ENCODE data around the gene MPRIP. TPM values are rescaled to one million over a fixed set of nuclear protein-coding genes. Genes with fewer than 3 reads are reported as not detected.

Gene MPRIP
- total RNA-seq, 2 experiments from 2014 or later, result 145 to 157 TPM

DNA sequence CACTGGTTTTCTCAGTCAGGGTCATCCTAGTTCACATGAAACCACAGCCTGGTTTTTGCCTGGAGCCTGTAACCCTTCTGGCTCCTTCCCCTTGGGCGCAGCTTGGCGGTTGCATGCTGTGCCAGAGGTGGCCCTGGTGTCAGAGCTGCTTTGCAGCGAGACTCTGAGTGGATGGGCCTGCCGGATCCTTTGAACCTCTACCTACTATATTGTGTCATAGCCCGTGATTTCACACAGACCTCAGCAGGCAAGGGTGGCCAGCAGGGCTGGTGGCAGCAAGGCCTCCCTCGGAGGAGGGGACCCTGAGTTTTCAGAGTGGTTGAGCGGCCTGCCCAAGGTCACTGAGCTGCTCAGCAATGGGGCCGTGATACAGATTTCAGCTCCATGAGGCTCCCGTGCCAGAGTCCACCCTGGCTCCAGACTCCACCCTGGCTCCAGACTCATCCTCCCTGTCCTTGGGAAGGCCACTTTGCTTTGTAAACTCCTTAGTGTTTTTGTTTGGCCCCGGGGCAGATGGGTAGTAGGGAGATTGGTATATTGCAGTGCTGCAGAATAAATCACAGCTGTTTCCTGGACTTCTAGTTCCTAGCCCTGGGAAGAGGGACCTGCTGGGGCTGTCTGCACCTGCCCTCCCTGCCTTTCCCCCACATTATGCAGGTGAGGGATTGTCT lies 9.7 kb downstream of the MPRIP start:
- intact Hi-C loops (cut with micrococcal nuclease), result no loop called here
- ChIA-PET POLR2A (interaction anchor here (0.9 kb wide), 1 partner anchor 9 kb away, joined by 3 read pairs; the partner anchor contains the start of gene MPRIP), CTCF (interaction anchor here (1.6 kb wide), 1 partner anchor 12 kb away, joined by 3 read pairs; no protein-coding TSS in a partner anchor)
- H3K27ac Mint-ChIP-seq, result no peak overlapping the region
- H3K27me3 Mint-ChIP-seq, result no peaks in the 10 kb centered on the region
- no peaks in the 10 kb centered on the region for H3K9me3 Mint-ChIP-seq
- no peaks in the 10 kb centered on the region for H3K36me3 Mint-ChIP-seq
- DNase-seq, result peak; percentile 8
- H3K4me1 Mint-ChIP-seq (ENCODE audit: low read depth), result peaks cover 57% of the 10 kb centered on the region
- no peak overlapping the region for H3K4me3 Mint-ChIP-seq

GRCh38 chr17:17052462-17053221 lies 10.4 kb downstream of the MPRIP start:
- no peak overlapping the region for H3K27ac Mint-ChIP-seq
- no peak for DNase-seq
- no peaks in the 10 kb centered on the region for H3K9me3 Mint-ChIP-seq
- no peaks in the 10 kb centered on the region for H3K27me3 Mint-ChIP-seq
- no peaks in the 10 kb centered on the region for H3K36me3 Mint-ChIP-seq
- H3K4me3 Mint-ChIP-seq, result no peak overlapping the region
- ChIA-PET CTCF (interaction anchor here (1.0 to 1.6 kb wide), 2 partner anchors 11 to 61 kb away, joined by 3 to 4 read pairs; no protein-coding TSS in a partner anchor), POLR2A (interaction anchor here (0.9 kb wide), 1 partner anchor 10 kb away, joined by 3 read pairs; the partner anchor contains the start of gene MPRIP)
- intact Hi-C loops (cut with micrococcal nuclease), result no loop called here
- peaks cover 52% of the 10 kb centered on the region for H3K4me1 Mint-ChIP-seq (ENCODE audit: low read depth)

DNA sequence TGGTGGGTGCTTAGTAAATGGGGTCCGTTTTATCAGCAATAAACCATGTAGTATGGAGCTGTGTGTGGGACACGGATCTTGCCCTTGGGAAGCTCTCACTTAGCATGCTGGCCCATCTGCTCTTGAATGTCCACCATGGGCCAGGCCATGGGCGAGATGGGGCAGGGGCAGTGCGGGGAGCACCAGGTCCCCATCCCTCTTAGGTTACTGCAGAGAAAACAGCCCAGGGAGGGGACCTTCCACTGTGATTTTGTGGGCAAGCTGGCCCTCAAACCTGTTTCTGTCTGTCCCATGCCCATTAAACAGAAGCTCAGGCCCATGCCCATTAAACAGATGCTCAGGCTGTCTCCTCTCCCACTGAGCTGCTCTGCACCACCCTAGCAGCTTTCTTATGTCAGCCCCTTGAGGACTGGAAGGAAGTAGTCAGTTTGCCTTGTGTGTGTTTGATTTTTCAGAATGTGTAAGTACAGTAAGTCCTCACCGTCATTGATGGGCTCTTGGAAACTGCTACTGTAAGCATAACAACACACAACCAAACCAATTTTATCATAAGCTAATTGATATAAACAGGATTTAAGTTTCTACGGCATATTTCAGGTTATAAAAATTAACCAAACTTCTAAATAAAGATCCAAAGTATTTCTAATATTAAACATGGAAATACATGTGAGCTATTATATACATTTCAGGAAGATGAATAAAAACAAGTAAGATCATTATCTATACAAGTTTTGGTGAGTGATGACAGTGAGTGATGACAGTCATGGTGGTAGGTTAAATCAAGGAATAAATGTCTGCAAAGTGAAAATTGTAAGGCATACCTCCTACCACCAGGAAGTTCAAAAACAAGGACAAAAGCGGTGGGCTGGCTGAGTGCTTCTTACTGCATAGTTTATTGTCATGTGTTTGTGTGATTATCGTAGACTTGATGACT lies 11.5 kb downstream of the MPRIP start:
- CTCF ChIA-PET, result interaction anchor here (0.5 to 1.0 kb wide), 3 partner anchors 21 to 62 kb away, joined by 3 to 5 read pairs (median 4); no protein-coding TSS in a partner anchor
- no peaks in the 10 kb centered on the region for H3K9me3 Mint-ChIP-seq
- intact Hi-C loops (cut with micrococcal nuclease), result no loop called here
- no peak overlapping the region for H3K4me3 Mint-ChIP-seq
- H3K36me3 Mint-ChIP-seq, result no peaks in the 10 kb centered on the region
- no peaks in the 10 kb centered on the region for H3K27me3 Mint-ChIP-seq
- no peak overlapping the region for H3K27ac Mint-ChIP-seq
- no peak for DNase-seq
- peaks cover 41% of the 10 kb centered on the region for H3K4me1 Mint-ChIP-seq (ENCODE audit: low read depth)
- POLR2A ChIA-PET, result no interaction called here

- ChIA-PET POLR2A (no interaction called here), CTCF (no interaction called here)
- intact Hi-C loops (cut with micrococcal nuclease), result no loop called here
- Mint-ChIP-seq H3K27me3 (no peaks in the 10 kb centered on the region), H3K4me1 (ENCODE audit: low read depth) (peaks cover 38% of the 10 kb centered on the region), H3K36me3 (no peaks in the 10 kb centered on the region), H3K4me3 (no peak overlapping the region), H3K9me3 (no peaks in the 10 kb centered on the region), H3K27ac (no peak overlapping the region)
- DNase-seq, result no peak
Observed at GRCh38 chr17:17054636-17055035, 12.4 kb downstream of the MPRIP start.

GRCh38 chr17:17055286-17056155 lies 13.3 kb downstream of the MPRIP start:
- CTCF ChIA-PET, result interaction anchor here (0.6 kb wide), 1 partner anchor 214 kb away, joined by 4 read pairs; no protein-coding TSS in a partner anchor
- H3K27ac Mint-ChIP-seq, result no peak overlapping the region

DNA sequence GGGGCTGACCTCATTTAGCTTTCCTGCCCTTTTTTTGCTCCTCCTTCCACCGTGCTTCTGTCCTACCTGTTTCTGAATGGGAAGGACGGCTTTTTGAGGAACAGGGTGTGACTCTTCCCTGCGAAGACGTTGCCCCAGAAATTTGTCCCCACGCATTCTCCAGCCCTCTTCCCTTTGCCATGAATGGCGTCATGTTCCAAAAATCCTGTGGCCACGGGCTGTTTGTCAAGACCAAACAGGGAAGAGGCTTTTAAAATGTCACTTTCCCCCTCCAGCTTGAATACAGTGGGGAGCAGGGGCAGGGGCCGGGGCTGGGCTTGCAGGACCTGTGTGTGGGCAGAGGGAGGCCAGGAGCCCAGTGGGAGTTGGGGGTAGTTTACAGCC lies 13.9 kb downstream of the MPRIP start:
- Mint-ChIP-seq H3K27ac (no peak overlapping the region), H3K27me3 (no peaks in the 10 kb centered on the region), H3K9me3 (no peaks in the 10 kb centered on the region), H3K36me3 (no peaks in the 10 kb centered on the region), H3K4me1 (ENCODE audit: low read depth) (peaks cover 31% of the 10 kb centered on the region), H3K4me3 (no peak overlapping the region)
- ChIA-PET CTCF (interaction anchor here (0.6 kb wide), 1 partner anchor 214 kb away, joined by 4 read pairs; no protein-coding TSS in a partner anchor), POLR2A (no interaction called here)
- intact Hi-C loops (cut with micrococcal nuclease), result no loop called here
- DNase-seq, result no peak

More at GRCh38 chr17:17055286-17056155, 13.3 kb downstream of the MPRIP start:
- Mint-ChIP-seq H3K36me3 (no peaks in the 10 kb centered on the region), H3K4me3 (no peak overlapping the region), H3K4me1 (ENCODE audit: low read depth) (peaks cover 37% of the 10 kb centered on the region), H3K27me3 (no peaks in the 10 kb centered on the region), H3K9me3 (no peaks in the 10 kb centered on the region)
- intact Hi-C loops (cut with micrococcal nuclease), result no loop called here
- DNase-seq, result no peak
- POLR2A ChIA-PET, result no interaction called here

DNA sequence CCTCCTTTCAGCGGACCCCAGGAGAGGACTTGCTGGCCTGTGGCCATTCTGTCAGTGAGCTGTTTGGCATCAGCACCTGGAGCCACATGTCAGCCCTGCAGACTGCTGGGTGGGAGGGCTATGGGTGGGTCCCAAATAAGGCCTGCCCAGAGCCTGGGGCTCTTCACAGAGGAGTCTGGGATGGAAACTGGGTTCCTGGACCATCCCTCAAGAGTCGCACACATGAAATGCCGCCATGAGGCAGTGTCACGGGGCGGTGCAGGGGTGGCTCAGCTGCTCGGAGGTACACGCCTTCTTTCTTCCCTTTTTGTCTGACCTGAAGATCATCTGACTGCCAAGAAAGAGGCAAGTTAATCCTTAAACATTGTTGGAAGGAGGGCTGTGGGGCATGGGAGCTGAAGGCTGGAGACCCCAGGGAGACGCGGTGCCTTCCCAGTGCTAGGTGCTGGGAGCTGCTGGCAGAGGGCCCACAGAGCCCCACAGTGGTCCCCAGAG lies 14.8 kb downstream of the MPRIP start:
- Mint-ChIP-seq H3K27ac (no peak overlapping the region), H3K9me3 (no peaks in the 10 kb centered on the region), H3K4me1 (ENCODE audit: low read depth) (peaks cover 24% of the 10 kb centered on the region), H3K36me3 (no peaks in the 10 kb centered on the region), H3K27me3 (no peaks in the 10 kb centered on the region), H3K4me3 (no peak overlapping the region)
- no peak for DNase-seq
- ChIA-PET POLR2A (no interaction called here), CTCF (no interaction called here)
- intact Hi-C loops (cut with micrococcal nuclease), result no loop called here

GRCh38 chr17:17058304-17058703 lies 16.0 kb downstream of the MPRIP start:
- no peak for DNase-seq

DNA sequence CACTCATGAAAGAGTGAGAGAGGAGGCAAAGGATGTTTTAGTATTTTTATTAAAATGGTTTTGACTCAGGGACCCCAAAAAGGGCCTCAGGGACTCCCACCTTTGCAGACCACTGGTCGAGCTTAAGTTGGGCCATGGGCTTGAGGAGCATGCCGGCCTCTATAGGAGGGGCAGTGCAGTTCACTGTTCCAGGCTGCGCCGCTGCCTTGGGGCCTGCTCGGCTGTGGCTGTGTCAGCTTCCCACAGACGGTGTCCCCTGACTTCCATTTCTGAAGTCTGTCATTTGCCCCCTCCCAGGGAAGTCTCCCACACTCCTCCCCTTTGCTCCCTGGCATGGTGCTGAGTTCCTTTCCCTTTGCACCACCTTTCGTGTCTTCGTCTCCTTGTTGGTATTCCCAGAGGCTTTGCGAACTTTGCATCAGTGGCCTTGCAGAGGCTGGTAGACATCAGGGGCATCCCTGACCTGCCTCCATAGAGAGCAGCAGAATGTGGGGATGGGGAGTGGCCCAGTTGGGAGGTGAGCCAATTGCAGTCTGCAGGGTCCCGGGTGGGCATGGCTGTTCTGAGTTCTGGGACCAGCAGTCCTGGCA lies 17.1 kb downstream of the MPRIP start:
- intact Hi-C loops (cut with micrococcal nuclease), result no loop called here
- no peak for DNase-seq
- peaks cover 23% of the 10 kb centered on the region for H3K4me1 Mint-ChIP-seq (ENCODE audit: low read depth)
- H3K27ac Mint-ChIP-seq, result no peak overlapping the region
- no peaks in the 10 kb centered on the region for H3K36me3 Mint-ChIP-seq
- no peak overlapping the region for H3K4me3 Mint-ChIP-seq
- ChIA-PET CTCF (no interaction called here), POLR2A (no interaction called here)
- H3K9me3 Mint-ChIP-seq, result no peaks in the 10 kb centered on the region
- H3K27me3 Mint-ChIP-seq, result no peaks in the 10 kb centered on the region

More at GRCh38 chr17:17058304-17058703, 16.0 kb downstream of the MPRIP start:
- intact Hi-C loops (cut with micrococcal nuclease), result no loop called here
- CTCF ChIA-PET, result no interaction called here
- H3K4me3 Mint-ChIP-seq, result no peak overlapping the region
- H3K4me1 Mint-ChIP-seq (ENCODE audit: low read depth), result peaks cover 26% of the 10 kb centered on the region
- H3K36me3 Mint-ChIP-seq, result no peaks in the 10 kb centered on the region
- POLR2A ChIA-PET, result interaction anchor here (1.4 kb wide), 1 partner anchor 39 kb away, joined by 3 read pairs; no protein-coding TSS in a partner anchor
- H3K27ac Mint-ChIP-seq, result no peak overlapping the region
- no peaks in the 10 kb centered on the region for H3K27me3 Mint-ChIP-seq
- H3K9me3 Mint-ChIP-seq, result no peaks in the 10 kb centered on the region

GRCh38 chr17:17060001-17060922 lies 18.0 kb downstream of the MPRIP start:
- Mint-ChIP-seq H3K4me1 (ENCODE audit: low read depth) (peaks cover 29% of the 10 kb centered on the region), H3K4me3 (no peak overlapping the region), H3K36me3 (no peaks in the 10 kb centered on the region), H3K9me3 (no peaks in the 10 kb centered on the region), H3K27me3 (no peaks in the 10 kb centered on the region), H3K27ac (no peak overlapping the region)
- intact Hi-C loops (cut with micrococcal nuclease), result no loop called here
- ChIA-PET POLR2A (no interaction called here), CTCF (no interaction called here)
- no peak for DNase-seq

Measured in activated CD4-positive, alpha-beta memory T cell treated with anti-CD3 and anti-CD28 coated beads for 36 hours (primary cell).